Daoy (cell line): ENCODE data around the gene TELO2. TPM values are rescaled to one million over a fixed set of nuclear protein-coding genes. Genes with fewer than 3 reads are reported as not detected.

Experiments used
- DNase-seq: peaks from one replicate; pipeline ENCODE4 v3.0.0-alpha.2; 2015; ENCODE audit warnings: low read depth
- total RNA-seq: library from RNA; depleted of rRNA; stranded (reverse); fragments of >200 nt; shearing (Covaris generic); gene quantifications from 2 replicates; pipeline ENCODE4 v1.2.3, GENCODE V29; 2014; rRNA removed

TELO2 gene
- total RNA-seq, 1 experiment from 2014 or later, result 19.9 TPM

- no peak for DNase-seq
Measured at GRCh38 chr16:1553946-1554825, 61.0 kb downstream of the TELO2 start.

GRCh38 chr16:1554826-1555445 is 61.8 kb downstream of the TELO2 start:
- DNase-seq, result no peak

- DNase-seq, result no peak
Measured at GRCh38 chr16:1556254-1556653, 63.1 kb downstream of the TELO2 start.

- DNase-seq, result no peak
Measured at GRCh38 chr16:1557074-1557473, 63.9 kb downstream of the TELO2 start.

- DNase-seq, result no peak
Measured at GRCh38 chr16:1557576-1557975, 64.4 kb downstream of the TELO2 start.

- DNase-seq, result no peak
Measured at GRCh38 chr16:1559446-1559975, 66.4 kb downstream of the TELO2 start.

Other genes starting within 250 kb of the TELO2 start
- not detected in 2 replicates for gene TPSD1, start 237.3 kb upstream of the TELO2 start, total RNA-seq
- 37.6 and 69.5 TPM in 2 replicates for gene UBE2I, start 183.7 kb upstream of the TELO2 start, total RNA-seq
- 0.11 and 1.2 TPM in 2 replicates for gene BAIAP3, start 159.7 kb upstream of the TELO2 start, total RNA-seq
- 95.5 and 103 TPM in 2 replicates for gene TSR3, start 141.5 kb upstream of the TELO2 start, total RNA-seq
- 10.8 and 15.9 TPM in 2 replicates for gene GNPTG, start 141.4 kb upstream of the TELO2 start, total RNA-seq
- 12.1 and 13.7 TPM in 2 replicates for gene UNKL, start 78.7 kb upstream of the TELO2 start, total RNA-seq
- gene UQCC4, start 72.6 kb upstream of the TELO2 start, total RNA-seq, result 21.7 and 25.8 TPM in 2 replicates
- gene PERCC1, start 62.3 kb upstream of the TELO2 start, total RNA-seq, result not detected in 2 replicates
- gene CCDC154, start 48.8 kb upstream of the TELO2 start, total RNA-seq, result not detected in 2 replicates
- gene CLCN7, start 18.3 kb upstream of the TELO2 start, total RNA-seq, result 15.6 and 28.2 TPM in 2 replicates
- not detected in 2 replicates for gene PTX4, start 4.4 kb upstream of the TELO2 start, total RNA-seq
- 1.1 TPM in 1 of 2 replicates, not detected in the other for gene TMEM204, start 40.3 kb downstream of the TELO2 start, total RNA-seq
- gene IFT140, start 118.7 kb downstream of the TELO2 start, total RNA-seq, result 7.8 and 9.8 TPM in 2 replicates
- 5.8 and 10.8 TPM in 2 replicates for gene CRAMP1, start 119.0 kb downstream of the TELO2 start, total RNA-seq
- gene JPT2, start 184.9 kb downstream of the TELO2 start, total RNA-seq, result 75.4 and 121 TPM in 2 replicates
- 8.9 and 17.5 TPM in 2 replicates for gene MAPK8IP3, start 212.8 kb downstream of the TELO2 start, total RNA-seq